ENCODE data around the gene TOMT. TPM values are rescaled to one million over a fixed set of nuclear protein-coding genes. Genes with fewer than 3 reads are reported as not detected.

Gene TOMT
- polyA plus RNA-seq, 4 donors, result not detected

DNA sequence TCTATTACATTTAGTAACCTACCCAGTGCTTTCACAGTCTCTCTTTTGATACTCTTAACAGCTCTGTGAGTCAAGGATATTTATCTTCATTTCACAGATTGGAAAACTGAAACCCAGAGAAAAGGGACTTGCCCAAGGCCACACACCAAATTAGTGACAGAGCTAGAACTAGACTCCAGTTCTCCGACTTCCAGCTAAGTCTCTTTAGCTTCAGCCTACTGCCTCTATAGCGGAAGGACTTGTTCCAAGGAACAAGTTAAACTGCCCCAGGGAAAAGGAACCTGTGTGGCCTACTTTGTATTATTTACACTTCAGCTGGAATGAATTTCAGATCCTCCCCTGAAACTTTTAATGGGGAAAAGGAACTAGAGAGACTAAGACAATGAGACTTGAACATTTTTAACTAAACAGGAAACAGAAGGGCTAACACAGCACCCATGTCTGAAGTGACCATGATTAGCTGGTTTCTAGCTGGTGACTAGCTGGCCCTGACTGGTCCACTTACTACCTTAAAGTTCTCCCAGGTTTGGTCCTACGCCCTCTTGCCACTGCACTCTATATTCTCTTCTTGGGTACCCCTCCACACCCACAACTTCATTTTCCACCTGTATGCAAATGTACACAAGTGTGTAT, 23.8 kb upstream of the TOMT start:
- no peaks in the 10 kb centered on the region for H3K9me3 ChIP-seq (ENCODE audit: control insufficient read depth in 2 of 2, insufficient read depth in 1 of 2, low read depth in 1 of 2, low read length in 1 of 2)
- FAIRE-seq, result no peak
- H3K4me1 ChIP-seq (ENCODE audit: control insufficient read depth in 3 of 3, insufficient read depth in 2 of 3, low read depth in 1 of 3, low read length in 2 of 3), result peaks cover 2 to 10% (median 3%) of the 10 kb centered on the region in 3 donors
- no peak for DNase-seq
- 87 to 89% (median 88%) methylated on average over 3 of the region's 3 CpGs for WGBS, 3 donors
- no peaks in the 10 kb centered on the region for H3K27me3 ChIP-seq (ENCODE audit: control insufficient read depth in 3 of 3, insufficient read depth in 3 of 3, low read length in 3 of 3)
- H3K27ac ChIP-seq (ENCODE audit: low read depth in 1 of 3, low read length in 2 of 3), result peak overlapping the region in 1 of 3 donors; percentile 92
- no peak overlapping the region for H3K4me3 ChIP-seq (ENCODE audit: low read depth in 1 of 3, low read length in 3 of 3)
- H3K36me3 ChIP-seq (ENCODE audit: control insufficient read depth in 3 of 3, insufficient read depth in 2 of 3, low read depth in 1 of 3, low read length in 3 of 3), result peaks cover 0 to 3% (median 0%) of the 10 kb centered on the region in 3 donors

DNA sequence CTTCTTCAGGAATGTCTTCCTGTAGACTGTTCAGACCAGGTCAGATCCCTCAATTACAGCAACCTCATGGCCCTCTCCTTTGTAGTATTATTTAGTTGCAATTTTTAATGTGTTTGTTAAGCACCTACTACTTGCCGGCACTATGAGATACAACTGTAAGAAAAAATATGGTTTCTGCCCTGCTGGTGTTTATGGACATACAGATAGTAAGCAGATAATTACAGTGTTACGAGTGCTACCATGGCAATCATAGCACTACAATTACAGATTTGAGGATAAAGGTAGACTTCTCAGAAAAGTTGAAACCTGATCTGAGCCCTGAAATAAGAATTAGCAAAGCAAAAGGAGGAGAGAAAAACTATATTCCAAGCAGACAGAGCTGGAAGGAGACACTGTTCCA, 22.3 kb upstream of the TOMT start:
- no peak for FAIRE-seq
- H3K27me3 ChIP-seq (ENCODE audit: control insufficient read depth in 3 of 3, insufficient read depth in 3 of 3, low read length in 3 of 3), result no peaks in the 10 kb centered on the region
- no peak overlapping the region for H3K4me3 ChIP-seq (ENCODE audit: low read depth in 1 of 3, low read length in 3 of 3)
- WGBS, 3 donors, result 41 to 72% (median 70%) methylated on average over 2 of the region's 2 CpGs
- H3K36me3 ChIP-seq (ENCODE audit: control insufficient read depth in 3 of 3, insufficient read depth in 2 of 3, low read depth in 1 of 3, low read length in 3 of 3), result peaks cover 0 to 3% (median 3%) of the 10 kb centered on the region in 3 donors
- H3K4me1 ChIP-seq (ENCODE audit: control insufficient read depth in 3 of 3, insufficient read depth in 2 of 3, low read depth in 1 of 3, low read length in 2 of 3), result peaks cover 2 to 10% (median 3%) of the 10 kb centered on the region in 3 donors
- no peak overlapping the region for H3K27ac ChIP-seq (ENCODE audit: low read depth in 1 of 3, low read length in 2 of 3)
- DNase-seq, result no peak
- no peaks in the 10 kb centered on the region for H3K9me3 ChIP-seq (ENCODE audit: control insufficient read depth in 2 of 2, insufficient read depth in 1 of 2, low read depth in 1 of 2, low read length in 1 of 2)

- no peak overlapping the region for H3K4me3 ChIP-seq (ENCODE audit: low read depth in 1 of 3, low read length in 3 of 3)
- FAIRE-seq (no peak), DNase-seq (no peak)
- H3K9me3 ChIP-seq (ENCODE audit: control insufficient read depth in 2 of 2, insufficient read depth in 1 of 2, low read depth in 1 of 2, low read length in 1 of 2), result no peaks in the 10 kb centered on the region
- H3K27ac ChIP-seq (ENCODE audit: low read depth in 1 of 3, low read length in 2 of 3), result no peak overlapping the region
- WGBS, 3 donors, result 77 to 93% (median 87%) methylated on average over 4 of the region's 4 CpGs
- H3K27me3 ChIP-seq (ENCODE audit: control insufficient read depth in 3 of 3, insufficient read depth in 3 of 3, low read length in 3 of 3), result no peaks in the 10 kb centered on the region
- peaks cover 0 to 7% (median 3%) of the 10 kb centered on the region in 3 donors for H3K36me3 ChIP-seq (ENCODE audit: control insufficient read depth in 3 of 3, insufficient read depth in 2 of 3, low read depth in 1 of 3, low read length in 3 of 3)
- H3K4me1 ChIP-seq (ENCODE audit: control insufficient read depth in 3 of 3, insufficient read depth in 2 of 3, low read depth in 1 of 3, low read length in 2 of 3), result peaks cover 0 to 4% (median 3%) of the 10 kb centered on the region in 3 donors
Observed at GRCh38 chr11:72084076-72084475, 21.6 kb upstream of the TOMT start.

- peaks cover 0 to 4% (median 3%) of the 10 kb centered on the region in 3 donors for H3K4me1 ChIP-seq (ENCODE audit: control insufficient read depth in 3 of 3, insufficient read depth in 2 of 3, low read depth in 1 of 3, low read length in 2 of 3)
- WGBS, 3 donors, result 96 to 100% (median 97%) methylated on average over 1 of the region's 1 CpG
- no peak overlapping the region for H3K4me3 ChIP-seq (ENCODE audit: low read depth in 1 of 3, low read length in 3 of 3)
- H3K36me3 ChIP-seq (ENCODE audit: control insufficient read depth in 3 of 3, insufficient read depth in 2 of 3, low read depth in 1 of 3, low read length in 3 of 3), result peaks cover 0 to 7% (median 4%) of the 10 kb centered on the region in 3 donors
- H3K9me3 ChIP-seq (ENCODE audit: control insufficient read depth in 2 of 2, insufficient read depth in 1 of 2, low read depth in 1 of 2, low read length in 1 of 2), result no peaks in the 10 kb centered on the region
- no peak for FAIRE-seq
- no peaks in the 10 kb centered on the region for H3K27me3 ChIP-seq (ENCODE audit: control insufficient read depth in 3 of 3, insufficient read depth in 3 of 3, low read length in 3 of 3)
- H3K27ac ChIP-seq (ENCODE audit: low read depth in 1 of 3, low read length in 2 of 3), result no peak overlapping the region
- DNase-seq, result no peak
Observed at GRCh38 chr11:72084965-72085364, 20.8 kb upstream of the TOMT start.

- Histone ChIP-seq H3K4me3 (ENCODE audit: low read depth in 1 of 3, low read length in 3 of 3) (no peak overlapping the region), H3K27me3 (ENCODE audit: control insufficient read depth in 3 of 3, insufficient read depth in 3 of 3, low read length in 3 of 3) (no peaks in the 10 kb centered on the region), H3K4me1 (ENCODE audit: control insufficient read depth in 3 of 3, insufficient read depth in 2 of 3, low read depth in 1 of 3, low read length in 2 of 3) (peaks cover 0 to 6% (median 3%) of the 10 kb centered on the region in 3 donors), H3K9me3 (ENCODE audit: control insufficient read depth in 2 of 2, insufficient read depth in 1 of 2, low read depth in 1 of 2, low read length in 1 of 2) (no peaks in the 10 kb centered on the region), H3K36me3 (ENCODE audit: control insufficient read depth in 3 of 3, insufficient read depth in 2 of 3, low read depth in 1 of 3, low read length in 3 of 3) (peaks cover 0 to 7% (median 5%) of the 10 kb centered on the region in 3 donors), H3K27ac (ENCODE audit: low read depth in 1 of 3, low read length in 2 of 3) (no peak overlapping the region)
- FAIRE-seq (no peak), DNase-seq (peak in 1 of 2 donors; percentile 19)
- 68 to 81% (median 75%) methylated on average over 3 of the region's 3 CpGs for WGBS, 3 donors
Observed at GRCh38 chr11:72085621-72086351, 19.9 kb upstream of the TOMT start.

GRCh38 chr11:72088076-72088808, 17.5 kb upstream of the TOMT start:
- no peaks in the 10 kb centered on the region for H3K27me3 ChIP-seq (ENCODE audit: control insufficient read depth in 3 of 3, insufficient read depth in 3 of 3, low read length in 3 of 3)
- no peak overlapping the region for H3K4me3 ChIP-seq (ENCODE audit: low read depth in 1 of 3, low read length in 3 of 3)
- peaks cover 0 to 12% (median 0%) of the 10 kb centered on the region in 3 donors for H3K4me1 ChIP-seq (ENCODE audit: control insufficient read depth in 3 of 3, insufficient read depth in 2 of 3, low read depth in 1 of 3, low read length in 2 of 3)
- FAIRE-seq, result no peak
- DNase-seq, result no peak
- H3K9me3 ChIP-seq (ENCODE audit: control insufficient read depth in 2 of 2, insufficient read depth in 1 of 2, low read depth in 1 of 2, low read length in 1 of 2), result no peaks in the 10 kb centered on the region
- H3K27ac ChIP-seq (ENCODE audit: low read depth in 1 of 3, low read length in 2 of 3), result no peak overlapping the region
- peaks cover 0 to 13% (median 5%) of the 10 kb centered on the region in 3 donors for H3K36me3 ChIP-seq (ENCODE audit: control insufficient read depth in 3 of 3, insufficient read depth in 2 of 3, low read depth in 1 of 3, low read length in 3 of 3)
- WGBS, 3 donors, result 82 to 87% (median 83%) methylated on average over 4 of the region's 4 CpGs

GRCh38 chr11:72091292-72091691, 14.4 kb upstream of the TOMT start:
- Histone ChIP-seq H3K9me3 (ENCODE audit: control insufficient read depth in 2 of 2, insufficient read depth in 1 of 2, low read depth in 1 of 2, low read length in 1 of 2) (no peaks in the 10 kb centered on the region), H3K4me1 (ENCODE audit: control insufficient read depth in 3 of 3, insufficient read depth in 2 of 3, low read depth in 1 of 3, low read length in 2 of 3) (peaks cover 0 to 12% (median 0%) of the 10 kb centered on the region in 3 donors), H3K4me3 (ENCODE audit: low read depth in 1 of 3, low read length in 3 of 3) (no peak overlapping the region), H3K27me3 (ENCODE audit: control insufficient read depth in 3 of 3, insufficient read depth in 3 of 3, low read length in 3 of 3) (no peaks in the 10 kb centered on the region), H3K36me3 (ENCODE audit: control insufficient read depth in 3 of 3, insufficient read depth in 2 of 3, low read depth in 1 of 3, low read length in 3 of 3) (peaks cover 0 to 27% (median 11%) of the 10 kb centered on the region in 3 donors), H3K27ac (ENCODE audit: low read depth in 1 of 3, low read length in 2 of 3) (peak overlapping the region in 2 of 3 donors; percentile 33 to 44)
- no peak for FAIRE-seq
- WGBS, 3 donors, result 13 to 46% (median 34%) methylated on average over 4 of the region's 4 CpGs
- peak; percentile 85 to 86 for DNase-seq

GRCh38 chr11:72098741-72099140, 7.0 kb upstream of the TOMT start:
- Histone ChIP-seq H3K4me1 (ENCODE audit: control insufficient read depth in 3 of 3, insufficient read depth in 2 of 3, low read depth in 1 of 3, low read length in 2 of 3) (peaks cover under 1 to 9% (median 4%) of the 10 kb centered on the region in 3 donors), H3K27ac (ENCODE audit: low read depth in 1 of 3, low read length in 2 of 3) (no peak overlapping the region), H3K4me3 (ENCODE audit: low read depth in 1 of 3, low read length in 3 of 3) (no peak overlapping the region), H3K36me3 (ENCODE audit: control insufficient read depth in 3 of 3, insufficient read depth in 2 of 3, low read depth in 1 of 3, low read length in 3 of 3) (peaks cover 15 to 61% (median 26%) of the 10 kb centered on the region in 3 donors), H3K9me3 (ENCODE audit: control insufficient read depth in 2 of 2, insufficient read depth in 1 of 2, low read depth in 1 of 2, low read length in 1 of 2) (peaks cover 0 to 3% of the 10 kb centered on the region in 2 donors), H3K27me3 (ENCODE audit: control insufficient read depth in 3 of 3, insufficient read depth in 3 of 3, low read length in 3 of 3) (no peaks in the 10 kb centered on the region)
- no peak for FAIRE-seq
- 92 to 98% (median 96%) methylated on average over 3 of the region's 3 CpGs for WGBS, 3 donors
- DNase-seq, result no peak

Data from small intestine (tissue), 7 donors.